GM18505 (cell line): ENCODE results near the gene NT5C1A.

Experiments
- ATAC-seq: cut with Tn5 transposase; IDR thresholded peaks from one replicate; pipeline ENCODE4 v1.9.1; 2021; ENCODE audit not compliant: unreplicated experiment
- POLR2A ChIP-seq: IDR thresholded peaks from 4 replicates; pipeline ENCODE4 v1.6.1; 2011; ENCODE audit warnings: borderline replicate concordance; ENCODE audit not compliant: insufficient read depth, insufficient read length; ENCODE audit errors: extremely low read depth

NT5C1A gene

DNA sequence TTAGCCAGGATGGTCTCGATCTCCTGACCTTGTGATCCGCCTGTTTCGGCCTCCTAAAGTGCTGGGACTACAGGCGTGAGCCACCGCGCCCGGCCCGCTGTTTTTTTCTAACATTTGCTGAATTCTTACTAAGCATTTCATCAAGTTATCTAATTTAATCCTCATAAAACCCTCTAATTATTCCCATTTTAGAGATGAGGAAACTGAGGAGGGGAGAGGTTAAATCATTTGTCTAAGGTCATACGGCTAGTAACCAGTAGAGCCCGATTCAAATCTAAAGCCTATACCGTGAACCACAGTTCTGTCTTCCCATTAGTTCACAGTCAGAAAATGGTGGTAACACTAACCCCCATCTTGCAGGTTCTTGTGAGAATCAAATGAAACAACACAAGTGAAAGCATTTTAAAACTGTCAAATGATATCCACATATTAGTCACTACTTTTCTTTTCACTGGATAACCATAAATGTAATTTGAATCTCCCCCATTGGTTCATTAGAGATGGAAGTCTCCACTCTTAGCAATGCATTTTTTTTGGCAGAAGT, 43.0 kb downstream of the NT5C1A start:
- no peak for ATAC-seq

GRCh38 chr1:39626646-39627045, 45.3 kb downstream of the NT5C1A start:
- no peak for TF ChIP-seq POLR2A
- ATAC-seq = no peak

More for the DNA sequence above, 43.0 kb downstream of the NT5C1A start:
- TF ChIP-seq POLR2A = no peak

DNA sequence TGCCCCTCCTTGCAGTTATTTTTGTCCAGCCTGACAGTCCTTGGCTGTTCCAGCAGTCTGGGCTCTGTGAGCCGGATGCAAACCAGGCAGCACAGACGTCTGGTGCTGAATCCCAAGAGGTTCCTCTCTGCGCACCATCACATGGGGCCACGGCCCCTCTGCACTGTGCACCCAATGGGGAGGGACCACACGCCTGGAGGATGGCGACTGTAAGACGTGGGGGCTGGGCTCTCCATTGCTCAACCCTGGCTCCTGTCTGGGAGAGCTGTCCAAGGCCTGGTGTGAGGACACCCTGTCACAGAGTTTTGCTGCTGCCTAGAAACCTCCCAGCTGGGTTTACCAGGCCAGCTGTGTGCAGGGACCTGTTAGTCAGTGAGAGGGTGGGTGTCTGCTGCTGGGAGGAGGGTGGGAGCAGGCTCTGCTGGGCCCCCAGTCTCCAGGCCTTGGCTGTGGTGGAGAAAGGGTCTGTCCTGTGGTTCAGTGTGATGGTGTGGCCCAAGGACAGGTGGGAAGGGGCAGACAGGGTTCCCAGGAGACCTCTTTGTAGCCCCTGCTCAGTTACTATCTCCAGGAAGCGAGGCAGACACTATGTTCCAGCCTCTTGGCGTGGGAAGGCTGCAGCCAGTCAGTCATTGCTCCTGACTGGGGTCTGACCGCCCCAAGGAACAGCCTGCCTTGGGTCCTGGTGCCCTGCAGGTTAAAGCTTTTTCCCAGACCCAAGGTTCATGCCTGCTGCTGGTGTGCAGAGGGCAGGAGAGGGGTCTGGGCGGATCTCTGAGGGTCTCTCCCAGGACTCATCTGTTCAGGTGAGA, 46.2 kb downstream of the NT5C1A start:
- TF ChIP-seq POLR2A = no peak
- ATAC-seq = no peak

- no peak for TF ChIP-seq POLR2A
- no peak for ATAC-seq
Measured at GRCh38 chr1:39625009-39625408, 46.9 kb downstream of the NT5C1A start.

DNA sequence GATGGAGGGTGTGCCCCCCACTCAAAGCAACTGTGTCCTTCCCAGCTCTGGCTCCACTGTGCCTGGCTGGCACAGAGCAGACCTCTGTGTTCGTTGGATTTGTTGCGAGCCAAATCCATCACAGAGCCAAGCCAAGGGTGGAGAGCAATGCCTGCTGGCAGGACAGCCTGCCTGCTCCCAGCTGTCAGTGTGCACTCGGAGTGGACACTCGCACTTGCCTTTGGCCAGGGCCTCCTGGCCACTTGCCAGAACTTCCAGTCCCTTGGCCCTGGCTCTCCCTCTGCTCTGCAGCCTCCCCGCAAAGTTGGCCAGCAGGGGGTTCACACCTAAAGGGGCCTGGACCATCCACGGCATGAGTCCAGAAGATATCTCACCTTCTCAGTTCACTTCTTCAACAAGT, 48.9 kb downstream of the NT5C1A start:
- no peak for ATAC-seq
- TF ChIP-seq POLR2A = no peak

GRCh38 chr1:39622427-39622826, 49.5 kb downstream of the NT5C1A start:
- TF ChIP-seq POLR2A = no peak
- no peak for ATAC-seq

DNA sequence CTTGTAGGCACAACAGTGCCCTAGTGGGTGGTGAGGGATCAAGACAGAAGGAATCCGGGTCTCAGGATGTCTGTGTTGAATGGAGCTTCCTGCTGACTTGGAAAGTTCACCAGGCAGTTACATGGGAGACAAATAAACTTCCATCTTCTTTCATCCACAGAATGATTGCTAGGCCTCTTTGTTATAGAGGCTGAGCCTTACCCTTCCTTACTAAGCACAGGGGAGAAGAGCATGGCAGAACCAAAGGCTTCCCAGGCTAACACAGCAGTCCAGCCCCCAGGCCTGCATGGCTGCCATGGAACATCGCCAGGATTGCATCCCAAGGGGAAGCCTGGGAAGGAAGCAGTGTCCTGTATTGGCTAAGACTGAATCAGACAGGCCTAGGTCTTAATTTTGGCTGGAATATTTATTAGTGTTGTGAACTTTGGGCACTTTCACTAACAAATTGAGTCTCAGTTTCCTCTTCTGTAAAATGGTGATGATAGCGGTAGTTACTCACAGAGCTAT, 51.2 kb downstream of the NT5C1A start:
- no peak for TF ChIP-seq POLR2A
- no peak for ATAC-seq

- no peak for TF ChIP-seq POLR2A
- ATAC-seq = no peak
Measured at GRCh38 chr1:39617488-39618049, 54.3 kb downstream of the NT5C1A start.

DNA sequence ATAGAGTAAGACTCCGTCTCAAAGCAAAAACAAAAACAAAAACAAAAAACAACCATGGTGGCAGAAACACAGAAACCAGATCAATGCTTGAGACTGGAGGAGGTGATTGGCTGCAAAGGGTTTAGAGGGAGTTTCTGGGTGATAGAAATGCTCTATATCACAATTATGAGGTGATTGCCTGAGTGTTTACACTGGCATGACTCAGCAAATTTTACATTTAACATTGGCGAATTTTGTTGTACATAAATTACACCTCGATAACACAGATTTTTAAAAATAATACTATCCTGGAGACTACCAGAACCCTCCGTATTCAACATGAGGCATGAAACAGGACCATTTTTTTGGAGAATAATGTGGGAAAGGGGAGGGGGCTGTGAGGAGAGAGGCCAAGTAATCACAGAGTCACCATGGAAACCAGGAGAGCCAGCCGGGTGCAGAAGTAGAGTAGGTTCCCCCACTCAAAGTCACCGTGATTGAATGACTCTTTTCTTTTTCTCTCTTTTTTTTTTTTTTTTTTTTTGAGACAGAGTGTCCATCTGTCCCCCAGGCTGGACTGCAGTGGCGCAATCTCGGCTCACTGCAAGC, 56.7 kb downstream of the NT5C1A start:
- TF ChIP-seq POLR2A = no peak
- no peak for ATAC-seq

GRCh38 chr1:39614488-39614887, 57.4 kb downstream of the NT5C1A start:
- TF ChIP-seq POLR2A = no peak

GRCh38 chr1:39613250-39613649, 58.7 kb downstream of the NT5C1A start:
- no peak for ATAC-seq
- no peak for TF ChIP-seq POLR2A

More at GRCh38 chr1:39614488-39614887, 57.4 kb downstream of the NT5C1A start:
- ATAC-seq = no peak

GRCh38 chr1:39609618-39610331, 62.1 kb downstream of the NT5C1A start:
- no peak for TF ChIP-seq POLR2A
- no peak for ATAC-seq
